ENCODE data around the gene SUPT3H. TPM values are rescaled to one million over a fixed set of nuclear protein-coding genes. Genes with fewer than 3 reads are reported as not detected.
A peak's percentile ranks its signal among the peaks of the same experiment; 100 is the strongest.

Gene SUPT3H
- total and polyA plus RNA-seq, 2 donors, result 9.4 to 12.5 TPM

- no peaks in the 10 kb centered on the region for H3K36me3 ChIP-seq (ENCODE audit: insufficient read depth)
- H3K4me3 ChIP-seq (ENCODE audit: low read depth, low read length), result peak overlapping the region; percentile 83
- H3K4me1 ChIP-seq (ENCODE audit: insufficient read depth), result peaks cover 2% of the 10 kb centered on the region
- 29% methylated on average over 11 of the region's 11 CpGs for WGBS
- H3K27ac ChIP-seq (ENCODE audit: low read depth), result peak overlapping the region; percentile 34
- no peak for DNase-seq (ENCODE audit: extremely low spot score)
These were observed 1.3 kb downstream of the SUPT3H start for GRCh38 chr6:45376310-45377042.

DNA sequence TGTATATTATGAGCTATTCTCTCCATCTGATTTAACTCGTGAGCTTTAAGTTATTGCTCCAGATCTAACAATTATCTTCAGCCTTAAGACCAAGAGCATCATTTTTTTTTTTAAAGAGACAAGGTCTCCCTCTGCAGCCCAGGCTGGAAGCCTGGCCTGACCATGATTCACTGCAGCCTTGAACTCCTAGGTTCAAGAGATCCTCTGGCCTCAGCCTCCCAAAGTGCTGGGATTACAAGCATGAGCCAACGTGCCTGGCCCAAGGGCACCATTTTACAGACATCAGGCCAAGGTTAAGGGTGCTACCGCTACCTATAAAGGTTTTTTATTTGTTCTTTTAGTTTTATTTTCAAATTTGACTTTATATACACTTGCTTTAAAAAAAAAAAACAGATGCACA is 2.3 kb downstream of the SUPT3H start:
- Histone ChIP-seq H3K4me3 (ENCODE audit: low read depth, low read length) (no peak overlapping the region), H3K4me1 (ENCODE audit: insufficient read depth) (peaks cover 2% of the 10 kb centered on the region), H3K36me3 (ENCODE audit: insufficient read depth) (no peaks in the 10 kb centered on the region), H3K27ac (ENCODE audit: low read depth) (no peak overlapping the region)
- WGBS, result 82% methylated on average over 3 of the region's 3 CpGs
- no peak for DNase-seq (ENCODE audit: extremely low spot score)

DNA sequence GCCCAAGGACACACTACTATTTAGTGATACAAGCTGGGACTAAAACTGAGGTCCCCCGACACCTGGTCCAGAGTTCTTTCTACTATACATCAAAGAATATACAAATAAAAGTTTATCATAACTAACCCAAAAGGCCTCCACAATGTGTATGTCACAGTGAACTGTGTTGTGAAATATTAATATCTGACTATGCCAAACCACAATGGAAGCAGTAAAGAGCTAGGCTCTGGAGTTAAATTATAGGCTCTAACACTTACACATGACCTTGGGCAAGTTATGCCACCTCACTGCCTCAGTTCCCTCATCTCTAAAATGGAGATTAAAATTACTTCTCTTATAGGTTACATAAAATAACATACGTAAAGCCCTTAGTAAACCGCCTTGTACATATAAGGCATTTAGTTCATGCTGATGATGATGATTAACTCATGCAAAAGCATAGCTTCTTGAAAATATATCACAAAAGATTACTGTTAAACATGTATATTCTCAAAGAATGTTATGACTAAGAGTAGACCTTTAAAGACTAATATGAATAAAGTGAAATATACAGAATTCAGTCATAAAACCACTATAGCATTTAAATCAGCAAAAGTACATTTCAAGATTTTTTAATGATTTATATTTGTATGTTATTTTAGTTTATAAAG is 5.7 kb downstream of the SUPT3H start:
- Histone ChIP-seq H3K4me3 (ENCODE audit: low read depth, low read length) (no peak overlapping the region), H3K27ac (ENCODE audit: low read depth) (no peak overlapping the region), H3K36me3 (ENCODE audit: insufficient read depth) (no peaks in the 10 kb centered on the region), H3K4me1 (ENCODE audit: insufficient read depth) (peaks cover 2% of the 10 kb centered on the region)
- no peak for DNase-seq (ENCODE audit: extremely low spot score)
- 92% methylated on average over 3 of the region's 3 CpGs for WGBS

- Histone ChIP-seq H3K4me3 (ENCODE audit: low read depth, low read length) (no peak overlapping the region), H3K36me3 (ENCODE audit: insufficient read depth) (no peaks in the 10 kb centered on the region), H3K27ac (ENCODE audit: low read depth) (no peak overlapping the region), H3K4me1 (ENCODE audit: insufficient read depth) (peaks cover 2% of the 10 kb centered on the region)
- no peak for DNase-seq (ENCODE audit: extremely low spot score)
- WGBS, result 94% methylated on average over 1 of the region's 1 CpG
These were observed 7.9 kb downstream of the SUPT3H start for GRCh38 chr6:45369870-45370269.

- no peak for DNase-seq (ENCODE audit: extremely low spot score)
- Histone ChIP-seq H3K4me1 (ENCODE audit: insufficient read depth) (peaks cover 2% of the 10 kb centered on the region), H3K36me3 (ENCODE audit: insufficient read depth) (no peaks in the 10 kb centered on the region), H3K27ac (ENCODE audit: low read depth) (no peak overlapping the region), H3K4me3 (ENCODE audit: low read depth, low read length) (no peak overlapping the region)
These were observed 9.7 kb downstream of the SUPT3H start for GRCh38 chr6:45367999-45368398.

DNA sequence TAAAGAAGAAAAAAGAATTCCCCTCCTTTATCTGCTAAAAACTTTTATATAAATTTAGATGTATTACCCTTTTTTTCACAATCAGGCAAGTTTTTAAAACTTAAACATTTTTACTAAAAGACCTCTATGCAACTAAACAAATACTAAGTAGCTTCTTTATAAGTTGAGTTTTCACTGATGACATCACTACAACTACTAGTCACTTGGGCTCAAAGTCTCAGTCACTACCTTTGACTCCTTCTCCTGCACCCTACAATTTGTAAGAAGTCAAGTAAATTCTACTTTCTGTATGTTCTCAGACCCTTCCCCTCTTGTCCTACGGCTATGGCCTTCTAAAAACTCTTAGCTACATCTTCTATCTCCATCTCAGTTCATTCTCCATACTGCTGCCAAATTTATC is 11.2 kb downstream of the SUPT3H start:
- 96% methylated on average over 1 of the region's 1 CpG for WGBS
- H3K27ac ChIP-seq (ENCODE audit: low read depth), result no peak overlapping the region
- no peaks in the 10 kb centered on the region for H3K4me1 ChIP-seq (ENCODE audit: insufficient read depth)
- no peak for DNase-seq (ENCODE audit: extremely low spot score)
- peaks cover 1% of the 10 kb centered on the region for H3K36me3 ChIP-seq (ENCODE audit: insufficient read depth)
- no peak overlapping the region for H3K4me3 ChIP-seq (ENCODE audit: low read depth, low read length)

DNA sequence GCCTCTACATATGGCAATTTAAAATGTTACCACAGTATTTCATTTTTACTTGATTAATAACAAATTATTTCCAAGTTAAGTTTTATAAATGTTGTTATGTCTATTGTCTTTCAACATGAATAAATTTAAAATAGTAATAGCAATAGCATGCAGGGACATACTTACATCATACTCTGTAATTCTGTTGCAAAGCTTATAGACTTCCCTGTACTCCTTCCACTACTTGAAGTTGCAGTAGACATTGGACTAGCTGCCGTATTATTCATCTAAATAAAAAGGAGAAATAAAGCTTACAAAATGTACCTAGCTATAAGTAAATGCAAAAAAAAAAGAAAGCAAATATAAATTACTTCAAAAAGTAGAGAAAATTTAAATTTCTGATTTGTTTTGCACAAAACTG is 12.7 kb downstream of the SUPT3H start:
- no peak for DNase-seq (ENCODE audit: extremely low spot score)
- H3K4me1 ChIP-seq (ENCODE audit: insufficient read depth), result no peaks in the 10 kb centered on the region
- no peak overlapping the region for H3K4me3 ChIP-seq (ENCODE audit: low read depth, low read length)
- H3K36me3 ChIP-seq (ENCODE audit: insufficient read depth), result peaks cover 1% of the 10 kb centered on the region
- 96% methylated on average over 1 of the region's 1 CpG for WGBS
- no peak overlapping the region for H3K27ac ChIP-seq (ENCODE audit: low read depth)

DNA sequence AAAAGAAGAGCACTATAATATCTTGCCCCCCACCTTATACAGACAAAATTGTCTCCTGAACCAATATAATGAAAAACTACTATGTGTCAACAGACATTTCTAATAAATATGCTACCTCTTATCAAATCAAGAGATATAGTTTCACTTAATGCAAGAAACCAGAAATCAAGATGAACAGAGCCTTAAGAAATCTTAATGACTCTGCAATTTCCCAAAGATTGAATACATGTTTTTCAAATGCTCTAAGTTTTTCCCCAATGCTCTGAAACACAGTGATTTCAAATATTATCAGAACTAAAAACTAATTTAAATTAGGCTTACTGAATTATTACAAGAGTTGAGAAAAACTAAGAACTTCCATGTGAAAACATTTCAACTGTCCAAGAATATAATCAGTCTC is 13.3 kb downstream of the SUPT3H start:
- Histone ChIP-seq H3K27ac (ENCODE audit: low read depth) (no peak overlapping the region), H3K36me3 (ENCODE audit: insufficient read depth) (peaks cover 1% of the 10 kb centered on the region), H3K4me1 (ENCODE audit: insufficient read depth) (no peaks in the 10 kb centered on the region), H3K4me3 (ENCODE audit: low read depth, low read length) (no peak overlapping the region)
- DNase-seq (ENCODE audit: extremely low spot score), result no peak

DNA sequence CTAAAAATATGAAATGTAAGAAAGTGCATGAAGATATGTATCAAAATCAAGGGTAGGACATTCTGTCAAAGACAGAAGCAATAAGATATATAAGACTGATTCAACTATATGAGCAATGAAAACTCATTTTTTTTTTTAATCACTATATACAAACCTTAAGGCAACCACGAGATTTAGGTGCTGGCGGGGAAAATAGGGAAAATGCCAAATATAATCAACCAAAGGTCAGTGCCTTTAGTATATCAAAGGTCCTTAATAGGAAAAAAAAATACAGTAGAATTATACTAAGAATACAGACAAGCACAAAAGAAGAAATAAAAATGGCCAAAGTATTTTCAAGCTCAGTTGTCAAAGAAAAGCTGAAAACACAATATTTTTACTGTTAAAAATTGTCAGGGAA is 24.1 kb downstream of the SUPT3H start:
- DNase-seq (ENCODE audit: extremely low spot score), result no peak
- WGBS, result 94% methylated on average over 2 of the region's 2 CpGs
- Histone ChIP-seq H3K27ac (ENCODE audit: low read depth) (no peak overlapping the region), H3K4me1 (ENCODE audit: insufficient read depth) (no peaks in the 10 kb centered on the region), H3K4me3 (ENCODE audit: low read depth, low read length) (no peak overlapping the region), H3K36me3 (ENCODE audit: insufficient read depth) (no peaks in the 10 kb centered on the region)

DNA sequence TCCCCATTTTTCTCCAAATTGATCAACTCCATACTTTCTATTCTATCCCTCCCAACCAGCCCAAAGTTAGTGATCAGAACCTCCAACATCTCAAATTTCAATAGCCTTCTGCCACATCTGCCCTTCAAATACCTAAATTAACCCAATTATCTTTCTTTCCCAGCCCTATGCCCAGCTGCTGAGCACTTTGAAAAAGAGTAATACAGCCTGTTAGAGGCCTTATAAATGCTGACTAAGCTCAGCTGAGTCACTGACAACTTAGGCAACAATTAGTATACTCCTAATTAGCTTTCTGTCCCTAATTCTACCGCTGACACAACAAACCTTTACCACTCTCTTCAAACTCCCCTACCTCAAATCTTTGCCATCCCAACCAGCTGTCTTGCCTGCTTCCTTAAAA is 26.1 kb downstream of the SUPT3H start:
- Histone ChIP-seq H3K27ac (ENCODE audit: low read depth) (no peak overlapping the region), H3K4me1 (ENCODE audit: insufficient read depth) (no peaks in the 10 kb centered on the region), H3K4me3 (ENCODE audit: low read depth, low read length) (no peak overlapping the region), H3K36me3 (ENCODE audit: insufficient read depth) (no peaks in the 10 kb centered on the region)
- no peak for DNase-seq (ENCODE audit: extremely low spot score)
- WGBS, result 91% methylated on average over 1 of the region's 1 CpG

GRCh38 chr6:45351076-45351475 is 26.7 kb downstream of the SUPT3H start:
- WGBS, result 98% methylated on average over 3 of the region's 3 CpGs
- Histone ChIP-seq H3K27ac (ENCODE audit: low read depth) (no peak overlapping the region), H3K36me3 (ENCODE audit: insufficient read depth) (no peaks in the 10 kb centered on the region), H3K4me1 (ENCODE audit: insufficient read depth) (no peaks in the 10 kb centered on the region), H3K4me3 (ENCODE audit: low read depth, low read length) (no peak overlapping the region)
- DNase-seq (ENCODE audit: extremely low spot score), result no peak

- Histone ChIP-seq H3K4me3 (ENCODE audit: low read depth, low read length) (no peak overlapping the region), H3K4me1 (ENCODE audit: insufficient read depth) (no peaks in the 10 kb centered on the region), H3K27ac (ENCODE audit: low read depth) (no peak overlapping the region), H3K36me3 (ENCODE audit: insufficient read depth) (no peaks in the 10 kb centered on the region)
- DNase-seq (ENCODE audit: extremely low spot score), result no peak
These were observed 27.5 kb downstream of the SUPT3H start for GRCh38 chr6:45350186-45350710.

GRCh38 chr6:45344900-45345299 is 32.8 kb downstream of the SUPT3H start:
- Histone ChIP-seq H3K36me3 (ENCODE audit: insufficient read depth) (no peaks in the 10 kb centered on the region), H3K4me1 (ENCODE audit: insufficient read depth) (no peaks in the 10 kb centered on the region), H3K27ac (ENCODE audit: low read depth) (no peak overlapping the region), H3K4me3 (ENCODE audit: low read depth, low read length) (no peak overlapping the region)
- DNase-seq (ENCODE audit: extremely low spot score), result no peak
- WGBS, result 75% methylated on average over 2 of the region's 2 CpGs

DNA sequence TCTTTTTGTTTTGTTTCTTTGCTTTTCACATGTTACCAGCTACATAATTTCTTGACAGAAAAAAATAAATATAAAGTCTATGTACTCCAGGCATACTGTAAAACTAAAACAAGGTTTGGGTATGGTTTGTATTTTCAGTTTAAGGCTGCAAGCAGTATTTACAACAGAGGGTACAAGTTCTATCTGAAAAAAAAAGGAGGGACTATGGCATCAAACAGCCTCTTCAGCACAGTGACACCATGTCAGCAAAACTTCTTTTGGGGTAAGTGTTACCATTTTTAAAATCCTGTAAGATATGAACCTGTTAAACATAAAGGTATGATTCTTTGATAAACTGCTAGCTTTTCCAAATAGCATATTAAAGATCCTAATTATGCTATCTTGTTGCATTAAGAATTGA is 49.2 kb downstream of the SUPT3H start:
- H3K36me3 ChIP-seq (ENCODE audit: insufficient read depth), result no peaks in the 10 kb centered on the region
- DNase-seq (ENCODE audit: extremely low spot score), result no peak
- no peaks in the 10 kb centered on the region for H3K4me1 ChIP-seq (ENCODE audit: insufficient read depth)
- H3K4me3 ChIP-seq (ENCODE audit: low read depth, low read length), result no peak overlapping the region
- H3K27ac ChIP-seq (ENCODE audit: low read depth), result no peak overlapping the region
